ENCODE results near the gene NOS1.
A peak's percentile ranks its signal among the peaks of the same experiment; 100 is the strongest.
"Not testable (repeated sequence)": the region's sequence is repeated elsewhere in the genome, so short reads cannot be mapped to it uniquely, and the experiment has no call there.

The NOS1 gene

DNA sequence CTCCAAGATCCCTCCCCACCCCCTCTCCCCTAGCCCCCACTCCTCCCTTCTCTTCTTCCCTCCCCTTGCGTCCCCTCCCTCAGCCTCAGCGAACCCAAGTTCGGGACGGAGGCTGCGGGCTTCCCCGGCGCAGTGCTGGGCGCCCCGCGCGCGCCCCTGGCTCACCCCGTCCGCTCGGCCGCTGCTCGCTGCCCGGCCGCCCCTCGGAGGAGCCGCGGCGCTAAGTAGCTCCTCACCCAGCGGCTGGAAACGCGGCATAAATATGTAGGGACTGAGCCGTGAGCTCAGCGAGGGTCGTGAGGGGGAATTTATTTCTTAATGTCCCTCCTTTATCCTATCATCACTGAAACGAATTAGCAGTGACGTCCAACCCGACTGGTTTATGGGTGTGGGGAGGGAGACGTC lies at the start of gene NOS1:
NOS1 (minus strand) TSS at position 280 of the 405 bp plus-strand sequence. CDS start 30,557 bp downstream, outside the sequence.
- DNase-seq = no peak

DNA sequence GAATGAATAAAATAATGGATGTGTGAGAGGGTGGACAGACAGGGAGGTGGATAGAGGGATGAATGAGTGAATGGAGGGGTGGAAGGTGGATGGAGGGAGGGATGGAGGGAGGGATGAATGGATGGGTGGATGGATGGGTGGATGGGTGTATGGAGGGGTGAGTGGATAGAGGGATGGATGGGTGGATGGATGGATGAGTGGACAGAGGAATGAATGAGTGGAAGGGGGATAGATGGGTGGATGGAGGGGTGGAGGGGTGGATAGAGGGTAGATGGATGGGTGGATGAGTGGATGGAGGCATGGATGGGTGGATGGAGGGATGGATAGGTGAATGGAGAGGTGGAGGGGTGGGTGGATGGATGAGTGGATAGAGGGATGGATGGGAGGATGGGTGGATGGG lies 47.9 kb upstream of the NOS1 start:
- DNase-seq = no peak

DNA sequence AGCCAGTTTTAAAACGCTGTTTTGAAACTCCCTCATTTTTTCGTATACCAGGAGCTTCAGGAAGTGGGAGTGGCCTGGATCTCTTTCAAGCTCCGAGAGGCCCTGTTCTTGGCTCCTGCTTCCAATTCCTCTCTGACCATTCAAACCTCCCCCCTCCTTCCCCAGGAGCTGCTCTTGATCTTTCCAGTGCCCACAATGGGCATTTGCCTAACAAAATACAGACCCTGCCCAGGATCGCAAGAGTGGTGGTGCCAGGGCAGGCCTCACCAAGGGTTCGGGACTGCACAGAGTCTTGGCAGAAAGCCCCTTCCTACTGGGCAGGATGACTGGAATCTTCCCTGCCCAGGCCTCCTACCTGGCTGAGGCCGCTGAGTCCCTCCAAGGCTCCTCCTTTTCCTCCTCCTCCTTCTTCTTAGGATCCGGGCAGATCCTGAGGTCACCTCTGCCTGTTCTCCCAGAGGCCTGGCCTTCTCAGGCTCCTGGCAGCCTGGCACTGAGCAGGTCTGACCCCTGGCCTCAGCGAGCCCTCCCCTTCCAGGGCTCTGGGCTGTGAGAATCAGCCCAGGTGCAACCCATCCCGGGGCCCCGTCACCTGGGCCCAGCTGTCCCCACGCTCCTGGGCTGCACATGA lies 46.9 kb upstream of the NOS1 start:
- peak; percentile 86 for DNase-seq

DNA sequence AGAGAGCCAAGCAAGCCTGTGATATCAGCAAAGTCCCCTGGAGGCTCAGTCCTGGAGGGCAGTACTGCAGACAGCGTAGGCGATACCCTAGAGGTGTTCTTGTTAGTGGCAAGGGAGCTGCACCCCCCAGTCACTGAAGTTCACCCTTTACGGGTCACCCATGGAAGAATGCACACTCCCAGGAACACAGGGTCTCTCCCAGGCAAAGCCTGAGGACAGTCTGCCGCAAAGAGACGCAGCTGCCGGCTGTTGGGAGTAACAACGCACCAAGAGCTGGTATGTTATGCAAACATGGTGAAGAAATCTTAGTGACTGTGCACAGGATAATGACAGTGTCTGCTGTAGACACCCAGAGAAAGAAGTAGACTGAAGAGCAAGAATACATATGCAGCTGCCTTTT lies 43.5 kb upstream of the NOS1 start:
- no peak for DNase-seq

DNA sequence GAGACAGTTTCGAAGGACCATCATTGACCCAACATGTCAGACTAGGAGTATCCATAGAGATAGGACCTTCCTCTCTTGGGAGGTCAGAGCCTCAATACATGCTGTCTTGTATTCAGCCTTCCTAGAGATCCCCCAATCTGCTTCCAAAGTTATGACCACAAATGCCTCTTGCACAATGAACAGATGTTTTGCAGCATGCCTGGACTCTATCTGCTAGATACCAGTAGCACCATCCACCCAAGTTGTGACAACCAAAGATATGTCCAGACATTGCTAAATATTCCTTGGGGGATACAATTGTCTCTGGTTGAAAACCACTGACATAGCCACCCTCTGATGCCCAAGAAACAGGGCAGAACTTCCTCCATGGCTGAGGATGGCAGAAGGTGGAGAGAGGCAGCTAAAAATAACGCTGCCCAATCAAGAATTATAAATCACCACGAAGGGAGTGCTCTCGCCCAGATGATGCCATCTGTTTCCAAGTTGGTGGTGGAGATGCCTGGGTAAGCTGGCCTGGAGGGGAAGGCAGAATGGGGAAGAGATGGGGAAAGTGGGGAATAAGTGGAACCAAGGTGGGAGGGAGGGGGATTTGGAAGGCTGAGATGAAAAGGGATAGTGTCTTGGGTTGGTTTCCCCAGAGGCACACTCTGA lies 42.9 kb upstream of the NOS1 start:
- DNase-seq = no peak

DNA sequence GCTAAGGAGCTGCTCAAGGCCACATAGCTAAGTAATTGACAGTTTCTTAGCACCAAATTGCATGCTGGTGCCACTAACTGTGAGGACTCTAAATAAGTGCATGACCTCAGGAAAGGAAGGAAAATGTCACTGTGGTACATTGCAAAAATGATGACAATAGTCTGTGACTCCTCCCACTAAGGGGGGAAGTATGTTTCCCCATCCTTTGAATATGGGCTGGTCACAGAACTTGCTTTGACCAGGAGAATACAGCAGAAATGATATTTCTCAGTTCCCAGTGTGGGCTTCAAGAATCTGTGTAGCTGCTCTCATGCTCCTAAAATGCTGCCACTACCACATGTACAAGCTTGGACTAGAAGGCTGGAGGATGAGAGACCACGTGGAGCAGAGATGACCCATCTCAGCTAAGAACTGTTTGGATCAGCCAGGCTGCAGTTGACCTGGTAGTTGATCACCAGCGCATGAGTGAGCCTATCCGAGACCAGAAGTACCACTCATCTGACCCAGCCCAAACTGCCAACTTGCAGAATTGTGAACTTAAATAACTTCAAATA lies 42.2 kb upstream of the NOS1 start:
- DNase-seq = no peak

DNA sequence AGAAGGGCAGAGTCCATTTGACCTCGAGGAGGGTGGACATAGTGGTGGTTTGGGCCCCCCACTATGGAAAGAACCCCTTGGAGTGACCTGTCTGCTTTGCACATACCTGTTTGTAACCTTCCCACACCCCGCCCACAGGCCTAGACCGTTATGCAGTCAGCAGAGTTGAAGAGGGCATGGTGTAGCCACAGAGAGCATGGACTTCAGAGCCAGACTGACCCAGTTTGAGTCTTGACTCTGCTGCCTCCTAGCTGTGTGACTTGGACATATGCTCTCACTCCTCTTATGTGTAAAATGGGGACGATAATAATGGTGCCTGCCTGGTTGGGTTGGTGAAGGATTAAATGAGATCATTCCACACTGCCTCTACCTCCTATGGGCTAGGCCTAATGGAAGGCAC lies 40.9 kb upstream of the NOS1 start:
- no peak for DNase-seq

DNA sequence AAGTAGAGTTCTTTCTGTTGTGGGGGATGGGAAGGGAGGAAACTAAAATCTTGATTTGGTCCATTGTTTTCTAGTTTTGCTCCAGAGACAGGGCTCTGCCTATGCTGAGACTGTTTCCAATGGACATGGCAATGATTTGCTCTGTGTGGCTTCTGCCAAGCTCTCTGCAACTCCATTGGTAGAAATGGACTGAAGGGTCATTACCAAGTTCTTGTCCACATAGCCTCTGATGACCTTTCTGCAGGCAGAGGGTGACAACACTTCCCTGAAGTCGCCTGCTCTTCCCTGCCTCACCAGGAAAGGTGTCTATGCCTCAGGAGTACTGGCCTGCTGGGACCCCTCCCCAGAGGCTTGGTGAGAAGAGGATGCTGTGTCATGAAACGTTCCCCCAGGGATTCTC lies 39.5 kb upstream of the NOS1 start:
- no peak for DNase-seq

DNA sequence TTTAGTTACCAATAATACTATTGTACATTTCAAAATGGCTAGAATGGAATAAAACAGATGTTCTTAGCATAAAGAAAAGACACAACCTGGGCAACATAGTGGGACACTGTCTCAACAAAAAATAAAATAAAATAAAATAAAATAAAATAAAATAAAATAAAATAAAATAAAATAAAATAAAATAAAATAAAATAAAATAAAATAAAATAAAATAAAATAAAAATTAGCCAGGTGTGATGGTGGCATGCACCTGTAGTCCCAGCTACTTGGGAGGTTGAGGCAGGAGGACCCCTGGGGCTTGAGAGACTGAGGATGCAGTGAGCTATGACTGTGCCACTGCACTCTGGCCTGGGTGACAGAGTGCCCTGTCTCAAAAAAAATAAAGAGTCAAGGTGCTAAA lies 37.1 kb upstream of the NOS1 start:
- DNase-seq = not testable (repeated sequence)

DNA sequence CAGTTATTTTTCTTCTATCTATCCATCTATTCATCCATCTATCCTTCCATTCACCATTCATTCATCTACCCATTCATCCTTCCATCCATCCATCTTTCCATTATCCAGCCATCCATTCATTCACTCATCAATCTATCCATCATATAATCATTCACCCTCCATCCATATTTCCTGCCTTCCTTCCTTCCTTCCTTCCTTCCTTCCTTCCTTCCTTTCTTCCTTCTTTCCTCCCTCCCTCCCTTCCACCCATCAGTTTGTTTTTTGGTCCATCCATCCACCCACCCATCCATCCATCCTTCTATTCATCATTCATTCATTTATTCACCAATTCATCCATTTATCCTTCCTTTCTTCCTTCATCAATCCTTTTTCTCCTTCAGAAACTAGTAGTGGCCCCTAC lies 34.3 kb upstream of the NOS1 start:
- DNase-seq = no peak

DNA sequence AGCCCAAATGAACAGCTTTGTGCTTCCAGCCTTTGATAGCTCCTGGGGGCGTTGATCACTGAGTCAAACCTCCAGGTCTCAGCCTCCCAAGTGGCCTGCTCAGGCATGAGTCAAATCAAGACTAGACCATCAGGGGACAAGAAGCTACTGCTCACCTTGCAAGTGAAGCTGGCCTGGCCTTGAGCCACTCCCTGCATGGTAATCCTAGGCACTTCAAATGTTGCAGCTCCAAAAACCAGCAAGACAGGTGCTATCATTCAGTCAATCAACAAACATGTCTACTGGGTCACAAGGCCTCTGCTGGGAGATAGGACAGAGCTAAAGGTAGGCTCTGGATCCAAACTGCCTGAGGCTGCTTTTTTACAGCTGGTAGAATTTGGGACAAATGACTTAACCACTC lies 33.1 kb upstream of the NOS1 start:
- DNase-seq = no peak

DNA sequence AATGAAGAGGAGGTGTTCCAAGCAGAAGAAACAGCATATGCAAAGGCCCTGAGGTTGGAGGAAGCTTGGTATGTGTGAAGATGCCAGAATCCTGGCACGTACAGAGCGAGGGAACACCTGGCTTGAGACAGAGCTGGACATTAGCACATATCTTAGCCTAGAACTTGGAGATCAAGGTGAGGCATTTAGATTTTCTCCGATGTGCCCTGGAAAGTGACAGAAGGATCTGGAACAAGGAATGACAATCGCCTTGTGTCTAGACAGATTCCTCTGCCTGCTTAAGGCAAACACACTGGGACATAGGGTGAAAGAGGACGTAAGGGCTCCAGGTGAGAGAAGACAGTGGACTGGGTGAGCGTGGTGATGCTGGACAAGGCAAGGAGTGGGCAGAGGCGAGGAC lies 32.2 kb upstream of the NOS1 start:
- no peak for DNase-seq

DNA sequence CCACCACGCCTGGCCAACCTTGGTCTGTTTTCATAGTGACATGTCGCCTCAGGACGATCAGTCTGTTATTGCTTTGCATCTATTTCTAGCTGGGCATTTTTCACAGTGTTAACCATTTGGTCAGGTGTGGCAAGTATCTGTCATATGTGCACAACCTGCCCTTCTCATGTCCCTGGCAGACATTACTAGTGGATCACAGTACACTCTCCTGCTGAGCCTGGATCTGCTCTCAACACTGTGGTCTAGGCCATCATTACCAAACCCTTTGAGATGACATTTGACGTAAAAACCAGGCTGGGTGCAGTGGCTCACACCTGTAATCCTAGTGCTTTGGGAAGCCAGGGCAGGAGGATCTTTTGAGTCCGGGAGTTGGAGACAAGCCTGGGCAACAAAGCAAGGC lies 29.4 kb upstream of the NOS1 start:
- no peak for DNase-seq

DNA sequence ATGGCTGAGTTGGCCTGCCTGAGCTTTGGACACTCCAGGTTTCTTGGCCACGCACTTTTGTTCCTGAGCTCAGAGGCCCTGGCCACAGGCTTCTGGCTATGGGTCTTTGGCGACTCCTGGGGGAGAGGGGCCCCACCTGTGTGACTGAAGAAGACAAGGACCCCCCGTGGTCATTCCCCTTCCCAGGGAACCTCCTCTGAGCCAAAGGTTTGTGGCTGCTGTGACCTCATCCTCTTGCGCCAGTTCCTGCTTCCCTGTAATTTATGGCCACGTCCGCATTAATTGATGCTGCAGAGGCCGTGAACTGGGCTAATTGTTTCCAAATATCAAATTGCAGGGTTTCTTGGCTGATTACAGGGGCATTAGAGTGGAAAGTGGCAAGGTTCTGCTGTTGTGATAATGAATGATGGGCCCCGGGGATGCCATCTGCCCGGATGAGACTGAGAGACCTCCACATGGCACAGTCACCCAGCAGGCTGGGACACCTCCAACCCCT lies 27.6 kb upstream of the NOS1 start:
- DNase-seq = no peak

DNA sequence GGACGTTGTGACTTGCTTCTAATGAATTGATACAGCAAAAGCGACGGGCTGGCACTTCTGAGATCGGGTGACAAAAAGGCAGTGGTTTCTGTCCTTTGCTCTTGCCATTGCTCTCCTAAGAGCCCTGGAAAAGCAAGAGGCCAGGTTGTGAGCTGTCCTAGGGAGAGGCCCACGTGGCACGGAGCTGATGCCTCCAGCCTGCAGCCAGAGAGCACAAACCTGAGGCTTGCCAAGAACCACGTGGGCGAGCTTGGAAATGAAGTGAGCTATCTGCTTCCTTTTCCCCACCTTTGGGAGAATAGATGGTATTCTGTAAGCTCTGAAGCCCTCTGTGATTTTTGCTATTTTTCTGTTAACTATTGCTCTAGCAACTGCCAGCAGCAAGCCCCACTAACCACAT lies 26.4 kb upstream of the NOS1 start:
- DNase-seq = no peak

DNA sequence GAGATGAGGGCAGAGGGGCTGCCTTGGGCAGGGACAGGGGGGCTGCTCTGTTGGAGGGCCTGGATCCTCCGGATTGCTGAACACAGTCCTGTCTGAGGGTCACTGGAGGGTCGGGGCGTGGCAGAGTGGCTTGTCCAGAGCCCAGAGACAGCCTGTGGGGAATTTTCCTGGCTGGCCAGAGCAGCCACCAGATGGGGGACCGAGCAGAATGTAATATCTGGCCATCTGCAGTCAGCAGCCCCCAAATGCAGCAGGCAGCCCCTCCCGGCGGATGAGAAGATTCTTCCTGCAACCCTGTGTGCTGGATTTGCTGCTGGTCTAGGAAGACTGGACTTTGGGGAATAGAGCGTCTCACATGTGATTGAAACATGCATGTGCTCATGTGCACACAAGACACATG lies 23.3 kb upstream of the NOS1 start:
- no peak for DNase-seq

DNA sequence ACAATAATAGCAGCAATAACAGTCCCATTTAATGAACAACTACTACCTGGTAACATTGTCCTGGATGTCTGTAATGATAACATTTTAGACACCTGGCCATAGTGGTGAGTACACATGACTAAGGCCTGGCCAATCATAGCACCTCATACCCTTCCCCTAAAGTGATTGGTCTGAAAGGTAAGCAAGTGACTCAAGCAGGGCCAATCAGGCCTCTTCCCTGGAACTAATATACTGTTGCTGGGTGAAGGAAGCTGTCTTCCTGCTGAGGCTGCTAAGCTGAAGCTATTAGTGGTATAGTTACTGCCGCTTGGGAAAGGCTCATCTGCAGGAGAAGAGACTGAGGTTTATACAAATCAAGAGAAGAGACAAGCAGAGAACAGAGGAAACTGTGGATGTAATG lies 18.7 kb upstream of the NOS1 start:
- no peak for DNase-seq

DNA sequence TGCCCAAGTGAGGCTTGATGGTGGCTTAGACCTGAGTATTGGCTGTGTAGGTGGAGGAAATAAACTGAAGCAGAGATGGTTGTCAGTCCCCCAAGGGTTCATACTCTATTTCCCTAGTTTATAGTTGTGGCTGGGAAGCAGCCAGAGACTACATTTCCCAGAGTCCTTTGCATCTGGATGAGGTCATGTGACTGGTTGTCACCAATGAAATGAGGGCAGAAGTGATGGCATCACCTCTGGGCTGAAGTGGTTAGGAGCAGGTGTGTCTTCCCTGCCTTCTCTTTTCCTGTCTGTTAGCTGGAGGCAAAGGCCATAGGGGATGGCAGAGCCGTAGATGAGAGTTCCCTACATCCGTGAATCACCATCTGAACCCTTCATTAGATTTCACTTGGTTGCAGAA lies 16.3 kb upstream of the NOS1 start:
- no peak for DNase-seq

DNA sequence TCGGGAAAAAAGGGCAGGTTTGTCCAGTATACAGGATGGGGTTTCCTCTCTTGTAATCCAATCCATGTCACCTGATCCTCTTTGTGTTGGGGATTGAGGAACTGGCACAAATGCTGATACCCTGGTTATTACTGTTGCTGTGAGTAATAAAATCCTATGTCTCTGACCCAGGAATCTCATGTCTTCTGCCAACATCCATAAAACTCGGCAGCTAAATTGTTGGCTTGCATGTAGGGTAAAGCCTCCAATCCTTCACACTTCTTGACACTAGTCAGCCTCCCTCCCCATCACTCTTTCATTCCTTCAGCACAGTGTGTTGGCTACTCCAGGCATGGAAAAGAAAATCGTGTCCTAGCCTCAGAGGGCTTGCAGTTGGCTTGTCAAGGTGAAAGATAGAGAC lies 9.2 kb upstream of the NOS1 start:
- no peak for DNase-seq

DNA sequence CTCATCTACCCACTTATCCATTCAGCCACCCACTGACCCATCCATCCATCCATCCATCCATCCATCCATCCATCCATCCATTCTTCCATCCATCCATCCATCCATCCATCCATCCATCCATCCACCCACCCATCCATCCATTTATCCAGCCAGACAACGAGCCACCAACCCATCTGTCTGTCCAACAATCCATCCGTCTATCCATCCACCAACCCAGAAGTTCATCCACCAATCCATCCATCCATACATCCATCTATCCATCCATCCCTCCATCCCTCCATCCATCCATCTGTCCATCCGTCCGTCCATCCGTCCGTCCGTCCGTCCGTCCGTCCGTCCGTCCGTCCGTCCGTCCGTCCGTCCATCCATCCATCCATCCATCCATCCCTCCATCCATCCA lies 8.6 kb upstream of the NOS1 start:
- DNase-seq = not testable (repeated sequence)

DNA sequence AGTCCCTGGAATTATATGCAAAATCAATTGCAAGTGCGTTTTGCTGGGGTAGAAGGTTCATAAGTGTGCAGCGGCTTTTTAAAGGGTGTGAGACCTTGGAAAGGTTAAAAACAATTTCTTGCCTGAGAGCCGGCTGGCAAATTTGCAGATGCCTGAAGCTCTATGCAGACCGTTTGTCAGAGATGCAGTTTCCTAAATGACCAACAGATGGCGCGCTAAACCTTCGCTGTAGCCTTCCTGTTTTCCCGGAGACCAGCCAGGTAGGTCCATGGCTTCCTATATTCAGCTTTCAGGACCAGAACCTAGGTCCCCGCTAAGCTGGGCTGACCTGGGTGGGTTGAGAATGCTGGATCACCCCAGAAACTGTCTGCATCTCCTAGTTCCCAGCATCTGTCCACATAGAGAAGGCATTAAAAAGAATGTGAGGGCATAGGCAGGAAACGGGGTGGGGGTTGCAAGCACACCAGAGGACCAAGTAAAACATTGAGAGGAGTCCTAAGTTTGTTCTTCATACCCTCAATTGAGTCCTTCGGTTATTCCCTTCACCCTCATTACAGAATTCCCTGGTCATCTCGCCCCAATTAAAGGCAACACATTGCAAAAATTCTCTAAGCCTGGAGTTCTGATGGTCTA lies 5.7 kb upstream of the NOS1 start:
- DNase-seq = peak; percentile 85

DNA sequence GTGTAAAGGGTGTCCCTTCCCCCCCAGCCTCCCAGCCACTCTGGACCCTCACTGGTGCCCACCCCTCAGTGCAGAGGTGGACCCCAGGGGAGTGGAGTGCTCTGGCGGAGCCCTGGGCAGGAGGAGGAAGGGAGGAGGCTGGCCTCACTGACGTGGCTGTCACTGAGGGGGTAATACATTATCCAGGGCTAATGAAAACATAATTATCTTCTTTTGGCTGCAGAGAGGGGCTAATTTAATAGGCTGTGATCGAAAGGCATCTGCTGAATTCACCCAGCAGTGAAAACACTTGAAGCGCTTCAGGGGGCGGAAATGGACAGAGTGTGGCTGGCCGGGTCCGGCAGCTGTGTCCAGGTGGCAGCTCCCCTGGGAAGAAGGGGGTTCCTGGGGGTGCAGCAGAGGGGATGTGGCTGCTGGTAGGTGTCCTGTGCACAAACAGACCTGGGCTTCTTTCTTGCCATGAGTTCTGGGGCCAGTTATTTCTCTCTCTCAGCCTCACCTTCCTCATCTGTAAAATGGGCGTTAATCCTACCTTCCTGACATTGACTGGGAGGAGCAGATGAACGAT lies 3.7 kb upstream of the NOS1 start:
- no peak for DNase-seq

DNA sequence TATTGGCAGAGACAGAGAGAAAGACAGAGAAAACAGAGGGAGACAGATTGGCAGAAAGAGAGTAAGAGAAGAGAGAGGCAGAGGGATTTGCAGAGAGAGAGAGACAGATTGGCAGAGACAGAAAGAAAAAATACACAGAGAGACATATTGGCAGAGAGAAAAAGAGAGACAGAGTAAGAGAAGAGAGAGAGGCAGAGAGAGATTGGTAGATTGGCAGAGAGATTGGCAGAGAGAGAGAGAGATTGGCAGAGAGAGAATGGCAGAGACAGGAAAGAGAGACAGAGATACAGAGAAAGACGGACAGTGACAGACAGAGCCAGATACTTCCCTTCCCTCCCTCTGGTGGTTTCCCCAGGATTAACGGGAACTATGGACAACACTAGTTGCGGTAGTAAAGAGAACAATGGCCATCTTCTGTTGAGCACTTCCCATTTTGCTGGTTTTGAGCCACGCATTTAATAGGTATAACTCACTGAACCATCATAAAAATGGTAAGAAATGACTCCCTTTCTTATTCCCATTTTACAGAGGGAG lies 2.6 kb upstream of the NOS1 start:
- DNase-seq = no peak

Measured in femur (tissue), 1 donor.